RWPE1 (cell line): ENCODE measurements around the gene ZNF182.
"Not testable (repeated sequence)": the region's sequence is repeated elsewhere in the genome, so short reads cannot be mapped to it uniquely, and the experiment has no call there.

Experiments used
- CTCF ChIA-PET: fragments of 350-600 bp; sonication (Branson Sonifier 250); formaldehyde crosslinking; extraction: SDS; loops from one replicate; lab custom pipeline; 2021; lab: Yijun Ruan, JAX
- POLR2A ChIA-PET: fragments of 400-600 bp; formaldehyde crosslinking; extraction: SDS; loops from one replicate; lab custom pipeline; 2020; ENCODE audit warnings: antibody characterized with exemption; ENCODE audit not compliant: low non-redundant PET; lab: Yijun Ruan, JAX
- DNase-seq: peaks from one replicate; pipeline ENCODE4 v3.0.0; 2012; ENCODE audit warnings: low spot score
- H3K27ac ChIP-seq: fragments of 450-650 bp; 2 replicates; pipeline ENCODE4 v1.5.1; 2017
- CTCF ChIP-seq: fragments of 450-650 bp; conservative IDR thresholded peaks from 2 replicates; pipeline ENCODE4 v1.5.1; 2017; ENCODE audit warnings: low read depth, mild to moderate bottlenecking

ZNF182 gene

GRCh38 chrX:48003758-48004457 lies at the start of gene ZNF182:
ZNF182 (minus strand) TSS chrX:48003989; CDS start chrX:48002609, 1,380 bp downstream.
- ChIA-PET CTCF (no interaction called here), POLR2A (no interaction called here)
- peak; percentile 87 for DNase-seq
- peak within 1 kb of the TSS; percentile 61 for H3K27ac ChIP-seq
- TF ChIP-seq CTCF, result no peak

- no peak for DNase-seq
- no peak for TF ChIP-seq CTCF
- H3K27ac ChIP-seq, result no peak overlapping the region
- ChIA-PET CTCF (no interaction called here), POLR2A (no interaction called here)
Measured at GRCh38 chrX:48046846-48047245, 43.1 kb upstream of the ZNF182 start.

GRCh38 chrX:48045410-48046311 lies 41.9 kb upstream of the ZNF182 start:
- TF ChIP-seq CTCF, result no peak
- ChIA-PET POLR2A (no interaction called here), CTCF (interaction anchor here (0.7 kb wide), 1 partner anchor 419 kb away, joined by 3 read pairs; no protein-coding TSS in a partner anchor)
- peak; percentile 22 for DNase-seq
- H3K27ac ChIP-seq, result no peak overlapping the region

GRCh38 chrX:48043056-48043455 lies 39.3 kb upstream of the ZNF182 start:
- H3K27ac ChIP-seq, result no peak overlapping the region
- ChIA-PET POLR2A (no interaction called here), CTCF (interaction anchor here (0.6 to 0.7 kb wide), 2 partner anchors 8 to 214 kb away, joined by 3 read pairs; no protein-coding TSS in a partner anchor)
- no peak for DNase-seq
- TF ChIP-seq CTCF, result no peak

GRCh38 chrX:48035891-48036290 lies 32.1 kb upstream of the ZNF182 start:
- ChIA-PET CTCF (no interaction called here), POLR2A (no interaction called here)
- no peak overlapping the region for H3K27ac ChIP-seq
- no peak for TF ChIP-seq CTCF
- no peak for DNase-seq

GRCh38 chrX:48030641-48031173 lies 26.9 kb upstream of the ZNF182 start:
- POLR2A ChIA-PET, DNase-seq, CTCF ChIA-PET, H3K27ac ChIP-seq: not testable (repeated sequence)
